ENCODE measurements around the gene ADAT2.

The ADAT2 gene

DNA sequence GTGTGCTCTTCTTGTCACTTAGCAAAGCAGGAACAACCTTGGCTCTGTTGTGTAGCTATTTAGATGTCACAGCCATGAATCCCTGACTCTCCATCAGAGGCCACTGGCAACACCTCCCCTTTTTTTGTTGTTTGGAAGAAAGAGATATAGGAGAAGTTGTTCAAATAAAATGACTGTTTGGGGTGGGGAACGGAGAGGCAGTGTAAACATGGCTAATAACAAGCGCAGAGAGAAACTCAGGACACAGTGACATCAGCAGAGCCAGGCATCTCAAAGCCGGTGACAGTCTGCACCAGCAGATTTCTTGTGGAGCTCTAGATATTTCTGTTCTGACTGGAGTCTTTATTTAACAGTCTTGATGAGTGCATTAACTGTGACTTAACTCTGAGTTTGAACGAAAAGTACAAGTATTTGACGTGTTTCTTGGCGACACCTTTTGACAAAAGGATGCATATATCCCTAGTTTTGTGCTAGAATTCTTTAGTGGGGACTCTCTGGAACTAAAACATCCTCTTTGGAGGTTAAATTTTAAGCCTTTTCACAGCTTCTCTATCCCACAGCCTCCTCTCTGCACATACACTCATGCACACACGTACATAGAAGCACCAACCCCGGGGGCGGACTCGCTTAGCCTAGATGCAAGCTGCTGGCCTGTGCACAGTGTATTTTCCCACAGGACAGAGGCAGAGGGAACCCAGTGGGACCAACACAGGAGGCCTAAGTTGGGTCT, 53.8 kb downstream of the ADAT2 start:
- FAIRE-seq = no peak

DNA sequence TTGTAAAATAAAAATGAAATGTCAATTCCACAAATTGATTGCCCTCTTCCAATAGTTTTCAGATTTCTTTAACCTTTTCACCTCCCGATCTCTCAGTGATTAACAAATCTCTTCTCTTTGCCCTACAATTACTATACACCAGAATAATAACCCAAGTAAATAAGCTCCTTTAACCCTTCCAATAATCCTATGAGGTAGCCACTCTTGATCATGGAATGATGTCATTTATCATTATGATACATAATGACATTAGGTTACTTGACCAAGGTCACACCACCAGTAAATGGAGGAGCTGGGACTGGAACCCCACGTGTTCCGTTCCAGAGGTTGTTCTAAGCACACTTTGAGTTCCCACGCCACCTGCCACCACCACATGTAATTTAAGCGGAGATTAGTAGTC, 54.8 kb downstream of the ADAT2 start:
- no peak for FAIRE-seq

DNA sequence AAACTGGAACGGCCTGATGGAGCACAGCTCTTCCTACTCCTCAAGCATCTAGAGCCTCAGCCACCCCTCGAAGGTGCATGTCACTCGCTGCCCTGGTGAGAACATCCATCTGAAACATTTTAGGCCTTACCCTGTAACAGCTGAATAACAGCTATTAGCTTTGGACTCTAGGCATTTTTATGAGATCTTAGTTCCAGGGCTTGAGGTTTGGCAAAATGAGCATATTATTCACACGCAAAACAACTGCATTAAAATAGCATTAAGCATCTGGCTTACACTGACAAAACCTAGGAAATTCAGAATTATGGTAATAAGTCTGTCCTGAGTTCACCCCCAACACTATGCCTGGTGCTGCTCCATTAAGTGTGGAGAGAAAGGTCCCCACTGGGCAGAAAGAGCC, 56.1 kb downstream of the ADAT2 start:
- FAIRE-seq = no peak

DNA sequence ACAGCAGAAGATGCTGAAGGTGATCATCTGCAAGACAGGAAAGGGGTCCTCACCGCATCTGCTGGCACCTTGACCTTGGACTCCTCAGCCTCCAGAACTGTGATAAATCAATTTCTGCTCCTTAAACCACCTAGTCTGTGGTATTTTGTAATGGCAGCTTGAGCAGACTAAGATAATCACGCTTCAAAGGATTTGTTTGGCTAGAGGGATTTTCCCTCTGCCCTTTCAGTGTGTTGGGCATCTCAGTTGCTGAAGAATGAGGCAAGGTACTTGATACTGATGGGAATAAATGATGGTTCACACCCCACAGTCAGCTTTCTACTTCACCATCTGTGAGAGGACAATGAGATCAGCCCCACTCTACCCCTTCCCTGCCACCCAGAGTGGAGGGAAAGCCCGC, 60.2 kb downstream of the ADAT2 start:
- no peak for FAIRE-seq

DNA sequence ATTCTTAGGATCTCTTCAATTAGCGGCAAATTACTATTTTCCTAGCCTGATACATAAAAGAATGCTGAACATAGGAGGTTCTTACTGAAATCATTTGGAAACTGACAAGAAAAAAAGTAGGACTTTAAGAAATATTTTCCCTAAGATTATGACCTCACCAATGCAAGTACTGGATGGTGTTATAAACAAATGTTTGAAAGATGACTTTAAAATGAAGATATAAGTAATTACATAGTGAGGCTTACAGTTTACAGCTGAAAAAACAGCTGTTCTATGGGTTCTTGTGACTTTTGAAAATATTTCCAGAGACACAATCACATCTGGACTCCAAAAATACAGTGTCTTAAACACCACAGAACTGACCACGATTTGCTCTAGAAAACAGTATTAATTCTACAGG, 64.9 kb downstream of the ADAT2 start:
- no peak for FAIRE-seq

DNA sequence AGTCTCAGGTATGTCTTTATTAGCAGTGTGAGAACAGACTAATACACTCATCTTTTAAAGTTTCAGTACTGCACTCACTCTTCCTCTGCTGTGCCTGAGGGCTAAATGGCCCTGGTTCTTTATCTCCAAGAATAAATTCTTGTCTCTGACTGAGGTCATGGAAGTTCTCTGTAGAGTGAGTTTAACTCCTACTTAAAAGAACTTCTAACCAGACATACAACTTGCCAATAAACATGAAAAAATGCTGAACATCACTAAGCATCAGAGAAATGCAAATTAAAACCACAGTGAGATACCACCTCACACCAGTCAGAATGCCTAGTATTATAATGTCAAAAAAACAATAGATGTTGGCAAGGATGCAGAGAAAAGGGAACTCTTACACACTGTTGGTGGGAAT, 73.6 kb downstream of the ADAT2 start:
- FAIRE-seq = no peak

DNA sequence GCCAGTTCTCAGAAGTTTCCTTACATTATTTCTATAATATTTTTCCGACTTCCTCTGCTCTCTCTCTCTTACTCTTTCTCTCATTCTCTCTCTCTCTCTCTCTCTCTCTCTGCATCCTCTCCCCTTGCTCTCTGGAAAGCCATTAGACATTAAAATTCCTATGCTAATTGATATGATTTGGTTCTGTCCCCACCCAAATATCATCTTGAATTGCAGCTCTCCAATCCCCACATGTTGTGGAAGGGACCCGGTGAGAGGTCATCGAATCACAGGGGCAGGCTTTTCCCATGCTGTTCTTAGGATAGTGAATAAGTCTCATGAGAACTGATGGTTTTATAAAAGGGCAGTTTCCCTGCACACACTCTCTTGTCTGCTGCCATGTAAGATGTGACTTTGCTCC, 74.1 kb downstream of the ADAT2 start:
- no peak for FAIRE-seq

DNA sequence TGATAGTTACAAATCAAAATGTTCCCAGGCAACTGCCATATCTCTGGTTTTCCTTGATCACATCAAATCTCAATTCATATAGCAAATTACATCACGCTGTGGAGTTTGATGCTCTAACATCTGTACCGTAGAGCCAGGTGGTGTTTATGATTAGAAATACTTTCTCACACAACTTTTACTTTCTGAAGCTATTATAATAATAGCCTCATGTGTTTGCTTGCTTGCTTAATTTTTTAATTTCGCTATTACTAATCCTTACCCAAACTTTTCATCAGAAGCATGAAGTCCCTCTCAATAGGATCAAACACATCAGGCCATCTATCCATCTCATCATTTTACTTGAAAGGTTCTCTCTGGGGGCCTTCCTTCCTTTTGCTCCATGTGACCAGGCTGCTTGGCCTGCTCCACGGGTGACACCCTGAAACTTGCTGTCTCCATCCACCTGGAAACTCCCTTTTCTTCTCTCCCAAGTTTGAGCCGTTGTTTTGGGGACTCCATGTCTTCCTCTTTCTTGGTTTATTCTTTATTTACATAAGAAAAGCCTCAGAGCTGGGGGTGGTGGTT, 75.4 kb downstream of the ADAT2 start:
- FAIRE-seq = no peak

DNA sequence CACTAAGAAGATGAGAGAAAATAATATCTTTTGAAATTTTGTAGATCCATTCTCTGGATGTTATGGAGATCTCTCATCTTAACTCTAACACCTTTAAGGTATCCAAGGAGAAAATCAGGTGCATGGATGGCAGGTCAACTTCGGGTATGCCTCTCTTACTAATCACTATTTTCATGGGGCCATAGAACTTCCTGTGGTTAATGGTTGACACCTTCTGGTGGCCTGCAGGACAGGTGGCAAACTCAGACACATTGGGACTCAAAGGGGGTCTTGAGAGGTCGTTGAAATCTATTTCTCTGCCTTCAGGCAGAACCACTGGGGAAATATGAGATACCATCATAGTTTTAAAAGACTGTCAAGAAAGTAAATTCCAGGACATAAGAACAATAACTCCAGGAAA, 76.5 kb downstream of the ADAT2 start:
- FAIRE-seq = no peak
